GM19043 (cell line): ENCODE data around the gene KNDC1.

Experiments used
- ATAC-seq: cut with Tn5 transposase; IDR thresholded peaks from one replicate; pipeline ENCODE4 v1.9.1; 2021; ENCODE audit warnings: low read depth; ENCODE audit not compliant: unreplicated experiment

KNDC1 gene

GRCh38 chr10:133235932-133236331, 75.9 kb downstream of the KNDC1 start:
- ATAC-seq: no peak

- no peak for ATAC-seq
These were observed 76.6 kb downstream of the KNDC1 start for GRCh38 chr10:133236401-133237240.

GRCh38 chr10:133237241-133237587, 77.2 kb downstream of the KNDC1 start:
- ATAC-seq: no peak

- no peak for ATAC-seq
These were observed 77.8 kb downstream of the KNDC1 start, which contains the start of gene VENTX for GRCh38 chr10:133237588-133238465. VENTX (plus strand) TSS chr10:133237855; CDS start chr10:133237915, 60 bp downstream.

- no peak for ATAC-seq
These were observed 78.4 kb downstream of the KNDC1 start for GRCh38 chr10:133238466-133238804.

GRCh38 chr10:133239990-133240389, 80.0 kb downstream of the KNDC1 start:
- no peak for ATAC-seq

GRCh38 chr10:133241501-133242205, 81.6 kb downstream of the KNDC1 start:
- no peak for ATAC-seq

GRCh38 chr10:133242611-133243356, 82.8 kb downstream of the KNDC1 start:
- no peak for ATAC-seq

GRCh38 chr10:133243593-133243992, 83.6 kb downstream of the KNDC1 start:
- no peak for ATAC-seq

- no peak for ATAC-seq
These were observed 85.6 kb downstream of the KNDC1 start for GRCh38 chr10:133245439-133246235.

GRCh38 chr10:133246236-133246626, 86.2 kb downstream of the KNDC1 start:
- ATAC-seq: no peak

- ATAC-seq: no peak
These were observed 87.8 kb downstream of the KNDC1 start for GRCh38 chr10:133247681-133248333.

GRCh38 chr10:133248334-133248715, 88.3 kb downstream of the KNDC1 start:
- ATAC-seq: no peak

- ATAC-seq: no peak
These were observed 89.2 kb downstream of the KNDC1 start for GRCh38 chr10:133249094-133249780.

GRCh38 chr10:133249975-133250754, 90.1 kb downstream of the KNDC1 start:
- ATAC-seq: no peak

GRCh38 chr10:133251388-133252222, 91.6 kb downstream of the KNDC1 start:
- no peak for ATAC-seq

- ATAC-seq: no peak
These were observed 92.2 kb downstream of the KNDC1 start for GRCh38 chr10:133252223-133252552.
